GM12875 (cell line): ENCODE data around the gene SCN1B.

ENCODE experiments used
- H3K4me3 ChIP-seq: one replicate; pipeline ENCODE4 v1.5.1; 2011; ENCODE audit warnings: low read depth, low read length, control low read depth
- CTCF ChIP-seq: IDR thresholded peaks from 2 replicates; pipeline ENCODE4 v1.5.1; 2011; ENCODE audit warnings: low read depth, mild to moderate bottlenecking, control low read depth, inconsistent platforms, low read length, moderate library complexity, borderline replicate concordance; ENCODE audit not compliant: insufficient read depth

SCN1B gene

GRCh38 chr19:35015270-35015953 is 14.9 kb upstream of the SCN1B start:
- no peak for TF ChIP-seq CTCF
- H3K4me3 ChIP-seq = no peak overlapping the region

DNA sequence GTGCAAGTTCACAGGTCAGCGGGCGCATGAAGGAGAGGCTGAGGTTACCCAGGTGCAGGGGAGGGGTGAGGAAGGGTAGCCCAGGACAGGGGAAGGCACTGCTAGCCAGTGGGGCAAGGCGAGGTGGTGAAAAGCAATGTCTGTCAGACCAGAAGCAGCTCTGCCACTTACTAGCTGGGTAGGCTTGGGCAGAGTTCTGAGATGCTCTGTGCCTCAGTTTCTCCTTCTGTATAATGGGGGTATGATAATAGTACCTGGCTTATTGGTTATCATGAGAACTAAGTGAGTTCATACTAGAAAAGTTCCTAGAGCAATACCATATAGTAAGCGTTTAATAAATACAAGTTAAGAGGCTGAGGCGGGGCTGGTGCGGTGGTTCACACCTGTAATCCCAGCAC is 14.3 kb upstream of the SCN1B start:
- TF ChIP-seq CTCF = no peak
- no peak overlapping the region for H3K4me3 ChIP-seq

DNA sequence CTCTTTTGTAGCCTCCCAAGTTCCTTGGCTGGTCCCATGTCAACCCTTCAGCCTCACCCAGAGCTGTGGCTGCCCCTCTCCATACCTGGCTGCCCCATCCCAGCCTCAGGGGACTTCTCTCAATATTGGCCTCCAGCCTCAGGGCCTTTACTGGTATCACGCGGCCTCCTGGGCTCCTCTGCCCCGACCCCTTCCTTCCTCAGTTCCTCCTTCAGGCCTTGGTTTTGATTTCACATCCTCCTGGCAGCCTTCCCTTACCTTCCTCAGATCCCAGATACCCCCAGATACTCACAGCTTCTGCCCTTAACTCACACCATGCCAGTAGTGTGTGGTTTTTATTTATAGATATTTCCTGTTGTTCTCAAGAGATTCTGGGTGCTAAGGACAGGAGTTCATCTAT is 12.8 kb upstream of the SCN1B start:
- no peak for TF ChIP-seq CTCF
- H3K4me3 ChIP-seq = no peak overlapping the region

- no peak overlapping the region for H3K4me3 ChIP-seq
- no peak for TF ChIP-seq CTCF
Observed at GRCh38 chr19:35018379-35018778, 11.9 kb upstream of the SCN1B start.

DNA sequence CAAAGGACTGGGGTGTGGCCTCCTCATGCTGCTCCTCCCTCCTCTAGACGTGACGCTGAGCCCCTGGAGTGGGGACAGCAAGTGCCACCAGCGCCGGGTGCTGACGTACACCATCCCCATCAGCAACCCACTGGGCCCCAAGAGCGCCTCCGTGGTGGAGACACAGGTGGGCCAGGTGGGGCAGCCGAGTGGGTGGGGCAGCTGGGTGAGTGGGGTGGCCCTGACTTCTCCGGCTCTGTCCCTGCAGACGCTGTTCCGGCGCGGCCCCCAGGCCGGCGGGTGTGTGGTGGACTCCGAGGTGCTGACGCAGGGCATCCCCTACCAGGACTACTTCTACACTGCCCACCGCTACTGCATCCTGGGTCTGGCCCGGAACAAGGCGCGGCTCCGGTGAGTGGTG is 11.1 kb upstream of the SCN1B start:
- no peak for TF ChIP-seq CTCF
- H3K4me3 ChIP-seq = no peak overlapping the region

GRCh38 chr19:35021016-35021415 is 9.3 kb upstream of the SCN1B start:
- no peak for TF ChIP-seq CTCF
- no peak overlapping the region for H3K4me3 ChIP-seq

DNA sequence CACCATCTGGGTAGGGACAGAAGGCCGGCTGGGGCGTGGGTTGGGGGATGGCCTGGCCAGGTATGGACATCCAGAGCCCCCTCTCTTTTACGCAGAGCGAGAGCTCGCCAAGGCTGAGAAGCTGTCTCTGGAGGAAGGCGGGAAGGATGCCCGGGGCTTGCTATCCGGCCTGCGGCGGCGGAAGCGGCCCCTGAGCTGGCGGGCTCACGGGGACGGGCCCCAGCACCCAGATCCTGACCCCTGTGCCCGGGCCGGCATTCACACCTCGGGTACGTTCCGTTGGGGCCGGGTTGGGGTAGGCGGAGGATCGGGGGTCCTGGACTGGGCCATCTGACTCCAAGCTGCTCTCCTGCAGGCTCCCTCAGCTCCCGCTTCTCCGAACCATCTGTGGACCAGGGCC is 8.7 kb upstream of the SCN1B start:
- no peak overlapping the region for H3K4me3 ChIP-seq
- TF ChIP-seq CTCF = no peak
